Activated T-cell treated with anti-CD3 and anti-CD28 coated beads for 48 hours (primary cell): ENCODE data around the gene PTTG1IP.
"Not testable (repeated sequence)": the region's sequence is repeated elsewhere in the genome, so short reads cannot be mapped to it uniquely, and the experiment has no call there.

ENCODE experiments used
- DNase-seq: peaks from one replicate; pipeline ENCODE4 v3.0.0-alpha.2; 2020; ENCODE audit warnings: low read depth

The PTTG1IP gene

GRCh38 chr21:44845418-44846223, 27.9 kb downstream of the PTTG1IP start:
- DNase-seq = peak; percentile 61

- DNase-seq = no peak
These were observed 29.2 kb downstream of the PTTG1IP start for GRCh38 chr21:44844256-44844655.

GRCh38 chr21:44842721-44843445, 30.6 kb downstream of the PTTG1IP start:
- no peak for DNase-seq

GRCh38 chr21:44842087-44842486, 31.4 kb downstream of the PTTG1IP start:
- DNase-seq = no peak

- DNase-seq = no peak
These were observed 32.7 kb downstream of the PTTG1IP start for GRCh38 chr21:44840771-44841170.

- DNase-seq = no peak
These were observed 34.5 kb downstream of the PTTG1IP start for GRCh38 chr21:44838951-44839350.

- no peak for DNase-seq
These were observed 35.2 kb downstream of the PTTG1IP start for GRCh38 chr21:44838039-44838895.

- no peak for DNase-seq
These were observed 36.0 kb downstream of the PTTG1IP start for GRCh38 chr21:44837537-44837936.

GRCh38 chr21:44836666-44837471, 36.6 kb downstream of the PTTG1IP start:
- DNase-seq = no peak

- no peak for DNase-seq
These were observed 37.2 kb downstream of the PTTG1IP start for GRCh38 chr21:44836349-44836665.

GRCh38 chr21:44835647-44835973, 37.9 kb downstream of the PTTG1IP start:
- no peak for DNase-seq

GRCh38 chr21:44834951-44835646, 38.4 kb downstream of the PTTG1IP start:
- DNase-seq = no peak

- DNase-seq = no peak
These were observed 39.1 kb downstream of the PTTG1IP start for GRCh38 chr21:44834231-44834950.

GRCh38 chr21:44833663-44834062, 39.8 kb downstream of the PTTG1IP start:
- no peak for DNase-seq

- DNase-seq = not testable (repeated sequence)
These were observed 40.8 kb downstream of the PTTG1IP start for GRCh38 chr21:44832516-44833255.

GRCh38 chr21:44831227-44831860, 42.1 kb downstream of the PTTG1IP start:
- DNase-seq = no peak

GRCh38 chr21:44829507-44830092, 43.9 kb downstream of the PTTG1IP start:
- DNase-seq = no peak

GRCh38 chr21:44828362-44829056, 45.0 kb downstream of the PTTG1IP start:
- DNase-seq = no peak
